Lung (tissue), 12 donors: ENCODE measurements around the gene RAB30. TPM values are rescaled to one million over a fixed set of nuclear protein-coding genes. Genes with fewer than 3 reads are reported as not detected.
"Not testable (repeated sequence)": the region's sequence is repeated elsewhere in the genome, so short reads cannot be mapped to it uniquely, and the experiment has no call there.

Experiments used
- ATAC-seq: fragments of 200-7000 bp; cut with Tn5 transposase; one replicate; pipeline ENCODE4 v1.9.1; 2020; ENCODE audit warnings: moderate number of reproducible peaks; ENCODE audit not compliant: insufficient read depth, low FRiP score
- DNase-seq, 3 donors: peaks; one replicate each; pipeline ENCODE4 v3.0.0-alpha.2; 2013 to 2017
- H3K27ac ChIP-seq, 2 donors: one replicate each; pipeline ENCODE4 v1.5.1; 2013; ENCODE audit warnings: mild to moderate bottlenecking in 2 of 2, moderate library complexity in 2 of 2, control low read depth in 1 of 2, inconsistent platforms in 1 of 2, low read depth in 1 of 2, low read length in 1 of 2
- H3K27me3 ChIP-seq, 3 donors: one replicate each; pipeline ENCODE4 v1.5.1; 2013; ENCODE audit warnings: low read length in 2 of 3; ENCODE audit not compliant: control insufficient read depth in 3 of 3, insufficient read depth in 3 of 3
- H3K36me3 ChIP-seq, 4 donors: one replicate each; pipeline ENCODE4 v1.5.1; 2013; ENCODE audit warnings: low read length in 4 of 4, mild to moderate bottlenecking in 1 of 4, moderate library complexity in 1 of 4; ENCODE audit not compliant: control insufficient read depth in 4 of 4, insufficient read depth in 4 of 4
- H3K4me1 ChIP-seq, 5 donors: one replicate each; pipeline ENCODE4 v1.5.1; 2013; ENCODE audit warnings: low read length in 5 of 5, mild to moderate bottlenecking in 2 of 5, moderate library complexity in 1 of 5; ENCODE audit not compliant: control insufficient read depth in 5 of 5, insufficient read depth in 5 of 5
- H3K4me3 ChIP-seq: one replicate; pipeline ENCODE4 v1.5.1; 2013; ENCODE audit warnings: mild to moderate bottlenecking, control low read depth, moderate library complexity
- H3K9ac ChIP-seq, 2 donors: one replicate each; pipeline ENCODE4 v1.5.1; 2013; ENCODE audit warnings: low read length in 2 of 2, control low read depth in 1 of 2; ENCODE audit not compliant: insufficient read depth in 1 of 2
- H3K9me3 ChIP-seq, 4 donors: one replicate each; pipeline ENCODE4 v1.5.1; 2013; ENCODE audit warnings: low read length in 3 of 4, mild to moderate bottlenecking in 1 of 4, moderate library complexity in 1 of 4; ENCODE audit not compliant: control insufficient read depth in 4 of 4, insufficient read depth in 3 of 4
- CTCF ChIP-seq: IDR thresholded peaks from 2 replicates; pipeline ENCODE4 v1.5.1; 2012; ENCODE audit warnings: mild to moderate bottlenecking; ENCODE audit errors: control extremely low read depth, extremely low read depth
- WGBS, 2 donors: extraction: QIAGEN DNeasy Blood & Tissue Kit; methylation state at CpG; one replicate each; pipeline ENCODE4 v1.1.7; 2013; 5-methylcytosine and 5-hydroxymethylcytosine counted together
- polyA plus RNA-seq, 2 donors: library from polyadenylated mRNA; stranded (reverse); fragments of 200-250 nt; gene quantifications; one replicate each; pipeline ENCODE4 v1.2.1, GENCODE V29; 2013
- total RNA-seq, 2 donors: library from RNA; depleted of rRNA in 1 of 2; stranded (reverse); fragments of >200 nt in 1 of 2; gene quantifications; one replicate each; pipeline ENCODE4 v1.2.1, GENCODE V29; 2014 to 2021
- donor health status: control.
- donor health status: control.
- donor health status: Bipolar disorder and iron deficiency.
- donor health status: healthy.
- donor health status: DM: yes; HTN: yes; CAD: no.

The RAB30 gene
- total and polyA plus RNA-seq, 4 donors, result 1.6 to 25.5 (median 7.5) TPM

- no peak for ATAC-seq
- Histone ChIP-seq H3K4me3 (no peak overlapping the region), H3K27ac (no peak overlapping the region), H3K27me3 (no peaks in the 10 kb centered on the region), H3K9me3 (peaks cover 0 to 4% (median 0%) of the 10 kb centered on the region in 4 donors), H3K36me3 (no peaks in the 10 kb centered on the region), H3K4me1 (no peaks in the 10 kb centered on the region), H3K9ac (no peak overlapping the region)
- no peak for DNase-seq
- no peak for TF ChIP-seq CTCF
Measured at GRCh38 chr11:82945682-82946081, 126.0 kb downstream of the RAB30 start.

GRCh38 chr11:82945041-82945440 lies 126.7 kb downstream of the RAB30 start:
- not testable (repeated sequence) for ATAC-seq, H3K27ac ChIP-seq, H3K4me1 ChIP-seq, H3K36me3 ChIP-seq, H3K9ac ChIP-seq, DNase-seq, H3K9me3 ChIP-seq, H3K4me3 ChIP-seq, H3K27me3 ChIP-seq
- 88 to 90% methylated on average over 1 of the region's 1 CpG for WGBS, 2 donors

GRCh38 chr11:82944198-82944597 lies 127.5 kb downstream of the RAB30 start:
- 91 to 93% methylated on average over 2 of the region's 2 CpGs for WGBS, 2 donors
- DNase-seq, result no peak
- ATAC-seq, result no peak

GRCh38 chr11:82943430-82943829 lies 128.3 kb downstream of the RAB30 start:
- H3K4me3 ChIP-seq, H3K4me1 ChIP-seq, DNase-seq, ATAC-seq, H3K36me3 ChIP-seq, H3K27me3 ChIP-seq, H3K9ac ChIP-seq, H3K9me3 ChIP-seq, H3K27ac ChIP-seq: not testable (repeated sequence)
- 97 to 99% methylated on average over 1 of the region's 1 CpG for WGBS, 2 donors

More at GRCh38 chr11:82944198-82944597, 127.5 kb downstream of the RAB30 start:
- Histone ChIP-seq H3K27ac (no peak overlapping the region), H3K9me3 (peaks cover 0 to 2% (median 0%) of the 10 kb centered on the region in 4 donors), H3K36me3 (no peaks in the 10 kb centered on the region), H3K9ac (no peak overlapping the region), H3K27me3 (no peaks in the 10 kb centered on the region), H3K4me3 (no peak overlapping the region), H3K4me1 (no peaks in the 10 kb centered on the region)
- TF ChIP-seq CTCF, result no peak

- no peaks in the 10 kb centered on the region for H3K36me3 ChIP-seq
- H3K9ac ChIP-seq, result no peak overlapping the region
- ATAC-seq, result no peak
- peaks cover 0 to 2% (median 0%) of the 10 kb centered on the region in 4 donors for H3K9me3 ChIP-seq
- H3K4me3 ChIP-seq, result no peak overlapping the region
- no peak overlapping the region for H3K27ac ChIP-seq
- DNase-seq, result no peak
- TF ChIP-seq CTCF, result no peak
- H3K27me3 ChIP-seq, result no peaks in the 10 kb centered on the region
- H3K4me1 ChIP-seq, result no peaks in the 10 kb centered on the region
- 98 to 100% methylated on average over 2 of the region's 2 CpGs for WGBS, 2 donors
Measured at GRCh38 chr11:82942376-82942775, 129.3 kb downstream of the RAB30 start.
